CD4-positive, alpha-beta T cell (primary cell): ENCODE measurements around the gene IRF8. TPM values are rescaled to one million over a fixed set of nuclear protein-coding genes. Genes with fewer than 3 reads are reported as not detected.

Experiments used
- ATAC-seq: fragments of 200-7000 bp; cut with Tn5 transposase; one replicate; pipeline ENCODE4 v1.10.0; 2022; ENCODE audit warnings: mild to moderate bottlenecking; ENCODE audit not compliant: poor library complexity
- CTCF ChIA-PET: fragments of 350-600 bp; sonication (Branson Sonifier 250); formaldehyde crosslinking; loops from one replicate; lab custom pipeline; 2021; ENCODE audit warnings: antibody characterized with exemption, inconsistent platforms; lab: Charles Lee
- POLR2A ChIA-PET: fragments of 350-600 bp; sonication (Branson Sonifier 250); formaldehyde crosslinking; loops from one replicate; lab custom pipeline; 2021; ENCODE audit warnings: antibody characterized with exemption, inconsistent platforms; lab: Charles Lee
- DNase-seq, 14 experiments: peaks; one replicate each; pipeline ENCODE4 v3.0.0-alpha.2; 2013 to 2020; ENCODE audit warnings: mixed read lengths in 2 of 14
- H3K27ac ChIP-seq, 2 donors: one replicate each; pipeline versions ENCODE4 v1.5.1 to v1.7.0; 2013; ENCODE audit warnings: low read length in 2 of 2, low read depth in 1 of 2, mild to moderate bottlenecking in 1 of 2
- H3K27me3 ChIP-seq, 2 experiments: 1 replicate in 1 of 2; 2 replicates in 1 of 2; pipeline versions ENCODE4 v1.6.1 to v1.7.0; 2013; ENCODE audit warnings: low read length in 2 of 2, control low read depth in 1 of 2, mild to moderate bottlenecking in 1 of 2, moderate library complexity in 1 of 2; ENCODE audit not compliant: insufficient read depth in 2 of 2, control insufficient read depth in 1 of 2
- H3K36me3 ChIP-seq: one replicate; pipeline ENCODE4 v1.6.1; 2013; ENCODE audit warnings: low read length, control low read depth; ENCODE audit not compliant: insufficient read depth
- H3K4me1 ChIP-seq: one replicate; pipeline ENCODE4 v1.6.1; 2013; ENCODE audit warnings: low read length, control low read depth; ENCODE audit not compliant: insufficient read depth
- H3K4me3 ChIP-seq: one replicate; pipeline ENCODE4 v1.5.1; 2013; ENCODE audit warnings: mild to moderate bottlenecking, low read length, moderate library complexity
- H3K9me3 ChIP-seq, 2 experiments: 1 replicate in 1 of 2; 2 replicates in 1 of 2; pipeline versions ENCODE4 v1.6.1 to v1.7.0; 2013; ENCODE audit warnings: low read length in 2 of 2, mild to moderate bottlenecking in 2 of 2, control low read depth in 1 of 2, moderate library complexity in 1 of 2; ENCODE audit not compliant: control insufficient read depth in 1 of 2, insufficient read depth in 1 of 2
- H3K27ac Mint-ChIP-seq: one replicate; pipeline ENCODE4 v1.8.0; 2020; ENCODE audit warnings: mixed read lengths
- H3K27me3 Mint-ChIP-seq: one replicate; pipeline ENCODE4 v1.8.0; 2021; ENCODE audit warnings: mixed read lengths
- H3K36me3 Mint-ChIP-seq: one replicate; pipeline ENCODE4 v1.8.0; 2021; ENCODE audit warnings: low read depth, mixed read lengths
- H3K4me1 Mint-ChIP-seq: one replicate; pipeline ENCODE4 v1.8.0; 2021; ENCODE audit warnings: low read depth, mixed read lengths
- H3K4me3 Mint-ChIP-seq: one replicate; pipeline ENCODE4 v1.8.0; 2020; ENCODE audit warnings: mild to moderate bottlenecking, mixed read lengths
- H3K9me3 Mint-ChIP-seq: one replicate; pipeline ENCODE4 v1.8.0; 2020; ENCODE audit warnings: mixed read lengths
- CTCF ChIP-seq: fragments of 200-600 bp; IDR thresholded peaks from one replicate; pipeline ENCODE4 v1.8.0; 2022; ENCODE audit warnings: antibody characterized with exemption, mild to moderate bottlenecking
- intact Hi-C, 2 experiments: fragments of 100-400 bp; cut with DNase I in 1 of 2; cut with micrococcal nuclease in 1 of 2; formaldehyde crosslinking; loops; one replicate each; pipeline versions ENCODE4 v1.15.1 to v1.9.0; 2023 to 2025; cut with DNase I, micrococcal nuclease
- total RNA-seq, 174 experiments: library from RNA in 2 of 174; stranded (reverse) in 2 of 174; gene quantifications; one replicate each; pipeline ENCODE4 v1.2.3 and lab custom pipeline; 2021 to 2026

IRF8 gene
- total RNA-seq, 2 experiments from 2014 or later: 11.3 to 13.2 TPM

GRCh38 chr16:85862476-85863383 lies 36.2 kb upstream of the IRF8 start:
- Histone ChIP-seq H3K27me3 (no peaks in the 10 kb centered on the region), H3K9me3 (no peaks in the 10 kb centered on the region), H3K4me1 (no peaks in the 10 kb centered on the region), H3K4me3 (no peak overlapping the region), H3K36me3 (no peaks in the 10 kb centered on the region), H3K27ac (no peak overlapping the region)
- H3K36me3 Mint-ChIP-seq: no peaks in the 10 kb centered on the region
- DNase-seq (no peak), ATAC-seq (no peak)
- ChIA-PET POLR2A (no interaction called here), CTCF (no interaction called here)
- H3K4me3 Mint-ChIP-seq: no peak overlapping the region
- H3K27me3 Mint-ChIP-seq: no peaks in the 10 kb centered on the region
- H3K9me3 Mint-ChIP-seq: peaks cover 2% of the 10 kb centered on the region
- H3K4me1 Mint-ChIP-seq: no peaks in the 10 kb centered on the region
- intact Hi-C loops: no loop called here
- no peak for TF ChIP-seq CTCF
- H3K27ac Mint-ChIP-seq: no peak overlapping the region

- Histone ChIP-seq H3K4me1 (no peaks in the 10 kb centered on the region), H3K27me3 (no peaks in the 10 kb centered on the region), H3K4me3 (no peak overlapping the region), H3K36me3 (no peaks in the 10 kb centered on the region), H3K27ac (no peak overlapping the region), H3K9me3 (no peaks in the 10 kb centered on the region)
- Mint-ChIP-seq H3K36me3 (no peaks in the 10 kb centered on the region), H3K4me1 (no peaks in the 10 kb centered on the region), H3K27me3 (no peaks in the 10 kb centered on the region), H3K4me3 (no peak overlapping the region), H3K9me3 (peaks cover 2% of the 10 kb centered on the region), H3K27ac (no peak overlapping the region)
- DNase-seq: no peak
- ATAC-seq: no peak
- intact Hi-C loops: no loop called here
- ChIA-PET POLR2A (no interaction called here), CTCF (no interaction called here)
- TF ChIP-seq CTCF: no peak
These were observed 35.6 kb upstream of the IRF8 start for GRCh38 chr16:85863384-85863774.

GRCh38 chr16:85864965-85865364 lies 34.0 kb upstream of the IRF8 start:
- Histone ChIP-seq H3K27ac (no peak overlapping the region), H3K4me3 (no peak overlapping the region), H3K36me3 (no peaks in the 10 kb centered on the region), H3K4me1 (no peaks in the 10 kb centered on the region), H3K27me3 (no peaks in the 10 kb centered on the region), H3K9me3 (no peaks in the 10 kb centered on the region)
- Mint-ChIP-seq H3K27me3 (no peaks in the 10 kb centered on the region), H3K27ac (no peak overlapping the region), H3K4me1 (no peaks in the 10 kb centered on the region), H3K4me3 (no peak overlapping the region), H3K9me3 (peaks cover 2% of the 10 kb centered on the region), H3K36me3 (no peaks in the 10 kb centered on the region)
- POLR2A ChIA-PET: no interaction called here
- no peak for TF ChIP-seq CTCF
- no peak for ATAC-seq
- no peak for DNase-seq
- CTCF ChIA-PET: no interaction called here
- intact Hi-C loops: no loop called here
